GM19099 (cell line): Measurements from ENCODE around the gene UBAP1L.

Source experiments
- POLR2A ChIP-seq: IDR thresholded peaks from 3 replicates; pipeline ENCODE4 v1.6.1; 2011; ENCODE audit warnings: low read depth; ENCODE audit not compliant: insufficient read length; ENCODE audit errors: extremely low read depth

UBAP1L gene

DNA sequence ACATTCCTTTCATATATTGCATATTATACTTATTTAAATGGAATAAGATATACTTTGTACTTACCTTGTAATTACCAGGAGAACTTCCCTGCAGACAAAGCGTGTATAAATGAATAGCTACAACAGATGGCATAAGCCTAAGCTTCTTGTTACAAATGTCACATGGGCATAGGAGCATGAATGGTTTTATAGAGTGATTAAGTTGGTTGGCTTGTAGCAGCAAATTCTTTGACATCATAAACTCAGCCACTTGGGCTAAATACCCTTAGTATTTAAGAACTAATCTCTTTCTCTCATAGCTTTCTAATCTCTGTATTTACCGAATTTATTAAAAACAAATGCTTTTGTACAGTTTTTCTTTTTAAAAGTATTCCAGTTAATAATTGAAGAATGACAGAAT lies at the start of gene UBAP1L:
TSS of gene UBAP1L (minus strand) at position 115 of the 400 bp plus-strand sequence. CDS start 8,985 bp downstream, outside the sequence.
- TF ChIP-seq POLR2A: no peak

DNA sequence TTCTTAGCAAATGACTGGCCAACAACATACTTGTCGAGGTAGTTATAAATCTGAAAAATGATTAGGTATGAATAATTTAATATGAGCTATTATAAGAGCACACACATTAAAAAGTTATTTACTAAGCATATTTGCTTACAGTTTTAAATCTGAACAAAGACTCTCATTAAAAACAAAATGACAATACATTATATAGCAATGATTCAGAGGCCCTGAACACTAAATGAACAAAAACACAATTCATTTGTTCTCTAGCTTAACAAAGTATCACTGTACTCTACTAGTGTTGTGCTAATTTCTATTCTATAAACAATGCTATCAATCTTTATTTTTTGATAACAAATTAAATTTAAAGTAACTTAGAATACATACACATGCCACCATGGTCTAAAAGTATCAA lies 49.1 kb upstream of the UBAP1L start:
- TF ChIP-seq POLR2A: no peak

DNA sequence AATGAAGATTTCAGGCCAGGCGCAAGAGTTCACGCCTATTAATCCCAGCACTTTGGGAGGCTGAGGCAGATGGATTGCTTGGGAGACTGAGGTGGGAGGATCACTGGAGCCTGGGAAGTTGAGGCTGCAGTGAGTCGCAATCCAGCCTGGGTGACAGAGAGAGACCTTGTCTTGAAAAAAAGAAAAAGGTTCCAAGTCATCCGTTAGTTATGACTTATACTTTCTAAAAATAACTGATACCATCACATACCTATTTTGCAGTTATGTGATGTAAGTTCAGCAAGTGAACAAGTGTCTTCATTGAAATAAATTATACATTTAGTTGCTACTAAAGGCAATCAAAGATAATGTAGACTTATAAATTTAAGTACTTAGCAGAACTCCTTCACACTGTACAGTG lies 48.0 kb upstream of the UBAP1L start:
- no peak for TF ChIP-seq POLR2A

DNA sequence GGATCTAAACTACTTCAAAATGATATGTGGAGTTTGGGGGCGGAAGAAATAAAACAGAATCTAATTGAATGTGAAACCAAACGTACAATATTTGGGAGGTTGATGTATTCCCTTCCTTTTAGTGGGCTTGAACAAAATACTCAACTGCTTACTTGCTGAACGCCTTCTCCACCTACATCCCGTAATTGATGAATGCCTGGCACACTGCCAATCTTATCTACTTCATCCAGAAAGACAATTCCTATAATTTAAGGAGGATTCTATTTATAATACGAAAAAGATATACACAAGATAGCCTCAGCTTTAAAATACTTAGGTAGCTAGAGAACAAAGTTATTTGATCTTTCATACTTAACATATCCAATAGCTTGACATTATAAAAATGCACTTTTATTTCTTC lies 41.7 kb upstream of the UBAP1L start:
- no peak for TF ChIP-seq POLR2A

DNA sequence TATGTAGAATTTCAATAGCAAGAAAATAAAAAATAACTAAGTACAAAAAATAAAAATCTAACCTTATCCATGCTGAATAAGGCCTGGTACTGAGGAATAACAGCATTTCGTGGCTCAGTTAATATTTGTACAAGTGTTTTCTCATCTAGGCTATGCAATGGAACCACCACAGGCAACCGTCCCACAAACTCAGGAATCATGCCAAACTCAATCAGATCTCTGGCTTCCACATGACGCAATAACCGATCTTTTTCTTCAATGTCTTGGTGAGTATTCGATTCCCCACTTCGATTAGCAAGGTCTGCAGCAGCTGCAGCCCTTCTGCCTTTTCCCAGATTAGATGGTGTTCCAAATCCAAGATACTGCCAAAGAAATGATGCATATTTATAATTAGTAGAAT lies 39.7 kb upstream of the UBAP1L start:
- TF ChIP-seq POLR2A: no peak

DNA sequence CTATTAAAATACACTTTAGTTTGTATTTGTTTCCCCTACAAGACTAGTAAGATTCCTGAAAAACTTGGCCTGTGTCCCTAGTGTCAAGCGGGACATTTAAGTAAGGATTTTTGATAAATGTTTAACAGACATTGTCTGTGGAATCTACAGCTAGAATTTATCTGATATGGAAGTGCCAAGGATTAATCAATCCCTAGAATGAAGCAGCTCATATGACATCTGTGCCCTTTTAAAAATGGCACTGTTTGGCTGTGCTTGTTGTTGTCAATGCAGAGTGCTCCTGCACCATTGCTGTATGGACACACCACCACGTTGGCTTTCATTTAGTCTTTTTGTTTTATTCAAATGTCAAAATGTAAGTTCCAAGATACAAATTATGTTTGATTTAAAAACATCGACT lies 32.9 kb upstream of the UBAP1L start:
- no peak for TF ChIP-seq POLR2A

DNA sequence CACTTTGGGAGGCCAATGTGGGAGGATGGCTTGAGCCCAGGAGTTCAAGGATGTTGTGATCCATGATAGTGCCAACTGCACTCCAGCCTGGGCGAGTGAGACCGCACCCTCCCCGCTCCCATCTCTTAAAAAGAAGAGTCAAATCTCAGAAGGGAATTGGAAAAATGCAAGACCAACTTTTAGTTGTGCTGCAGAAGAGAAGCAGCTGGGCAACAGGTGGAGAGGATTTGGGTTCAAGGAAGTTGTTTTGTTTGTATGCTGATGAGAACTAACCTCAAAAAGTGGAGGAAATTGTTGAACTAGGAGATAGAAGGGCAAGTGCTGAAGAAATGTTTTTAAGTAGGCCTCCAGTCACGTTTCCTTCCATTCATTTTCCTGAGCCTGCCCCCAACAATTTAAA lies 31.4 kb upstream of the UBAP1L start:
- TF ChIP-seq POLR2A: no peak

DNA sequence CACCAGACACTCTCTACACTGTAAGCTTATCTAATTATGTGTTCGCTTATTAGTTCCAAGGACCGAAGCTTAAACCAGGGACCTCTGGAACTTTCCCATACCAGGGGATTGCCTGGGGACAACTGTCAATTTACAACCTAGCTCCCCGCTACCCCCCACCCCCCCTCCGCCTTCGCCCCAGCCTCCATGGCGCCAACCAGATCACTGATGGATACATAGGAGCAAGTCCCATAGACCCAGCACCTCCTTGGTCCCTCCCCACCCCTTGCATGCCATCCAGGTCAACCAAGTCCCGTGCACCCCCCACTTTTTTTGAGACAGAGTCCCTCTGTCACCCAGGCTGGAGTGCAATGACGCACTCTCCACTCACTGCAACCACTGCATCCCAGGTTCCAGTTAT lies 19.5 kb upstream of the UBAP1L start:
- no peak for TF ChIP-seq POLR2A

DNA sequence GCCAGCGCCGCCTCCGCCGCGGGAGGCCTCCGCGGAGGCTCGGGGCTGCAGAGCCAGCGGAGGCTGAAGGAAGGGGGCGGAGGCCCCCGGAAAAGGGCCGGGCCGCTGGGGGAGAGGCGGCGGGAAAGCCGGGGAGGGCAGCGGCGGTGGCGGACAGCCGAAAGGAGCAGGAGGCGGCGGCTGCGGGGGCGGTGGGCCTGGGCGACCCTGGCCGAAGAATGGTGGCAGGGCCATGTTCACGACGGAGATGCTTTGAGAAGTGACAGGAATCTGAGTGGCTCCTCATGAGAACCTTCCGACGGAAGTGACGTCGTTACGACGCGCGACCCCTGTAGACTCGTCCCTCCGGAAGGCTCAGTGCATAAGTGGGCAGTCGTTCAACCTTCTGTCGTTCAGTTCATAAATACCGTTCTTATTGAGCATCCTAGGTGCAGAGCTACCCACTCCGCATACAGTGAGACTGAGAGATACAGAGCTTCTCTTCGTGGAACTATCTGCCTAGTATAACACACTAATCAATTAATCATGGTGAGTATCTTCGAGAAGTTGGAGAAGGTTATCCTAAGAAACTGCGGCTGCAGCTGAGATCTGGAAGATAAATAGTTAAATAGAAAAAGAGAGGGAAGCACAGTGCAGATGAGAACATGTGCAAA lies 18.7 kb upstream of the UBAP1L start, which contains the start of gene PDCD7:
TSS of gene PDCD7 (minus strand) at position 261 of the 653 bp plus-strand sequence. CDS start at position 234, 27 bp downstream.
- TF ChIP-seq POLR2A: peak; percentile 93

DNA sequence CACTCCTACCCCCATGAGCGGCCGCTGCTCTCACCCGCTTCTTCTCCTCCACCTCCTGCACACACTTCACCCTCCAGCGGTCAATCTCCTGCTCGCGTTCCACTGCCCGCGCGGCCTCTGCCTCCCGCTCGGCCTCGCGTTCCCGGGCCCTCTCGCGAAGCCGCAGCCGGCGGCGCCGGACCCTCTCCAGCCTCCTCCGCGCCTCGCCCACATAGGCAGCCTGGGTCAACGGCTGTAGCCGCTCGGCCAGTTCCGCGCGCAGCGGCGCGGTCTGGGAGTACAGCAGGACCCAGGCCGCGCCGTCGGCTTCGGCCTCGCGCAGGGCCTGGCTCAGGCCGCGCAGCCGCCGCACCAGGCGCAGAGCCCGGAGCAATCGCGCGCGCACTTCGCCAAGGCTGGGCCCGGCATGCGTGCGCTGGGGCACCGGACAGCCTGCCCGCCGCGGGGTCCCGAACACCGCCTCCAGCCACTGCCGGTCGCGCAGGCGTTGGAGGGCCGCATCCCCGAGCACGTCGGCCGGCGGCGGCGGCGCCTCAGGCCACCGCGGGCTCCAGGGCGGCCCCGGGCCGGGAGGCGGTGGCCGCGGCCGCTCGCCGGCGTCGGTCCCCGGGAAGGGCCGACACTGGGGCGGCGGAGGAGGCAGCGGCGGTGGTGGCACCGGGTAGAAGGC lies 18.0 kb upstream of the UBAP1L start:
- peak; percentile 28 for TF ChIP-seq POLR2A

DNA sequence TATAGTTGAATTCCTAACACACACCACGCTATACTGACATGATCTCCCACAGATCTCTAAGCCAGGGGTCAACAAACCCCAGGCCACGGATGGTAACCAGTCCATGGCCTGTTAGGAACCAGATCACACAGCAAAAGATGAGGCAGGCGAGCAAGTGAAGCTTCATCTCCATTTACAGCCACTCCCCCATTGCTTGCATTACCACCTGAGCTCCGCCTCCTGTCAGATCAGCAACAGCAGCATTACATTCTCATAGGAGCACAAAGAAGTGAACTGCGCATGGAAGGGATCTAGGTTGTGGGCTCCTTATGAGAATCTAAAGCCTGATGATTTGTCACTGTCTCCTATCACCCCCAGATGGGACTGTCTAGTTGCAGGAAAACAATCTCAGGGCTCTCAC lies 15.9 kb upstream of the UBAP1L start:
- TF ChIP-seq POLR2A: no peak

DNA sequence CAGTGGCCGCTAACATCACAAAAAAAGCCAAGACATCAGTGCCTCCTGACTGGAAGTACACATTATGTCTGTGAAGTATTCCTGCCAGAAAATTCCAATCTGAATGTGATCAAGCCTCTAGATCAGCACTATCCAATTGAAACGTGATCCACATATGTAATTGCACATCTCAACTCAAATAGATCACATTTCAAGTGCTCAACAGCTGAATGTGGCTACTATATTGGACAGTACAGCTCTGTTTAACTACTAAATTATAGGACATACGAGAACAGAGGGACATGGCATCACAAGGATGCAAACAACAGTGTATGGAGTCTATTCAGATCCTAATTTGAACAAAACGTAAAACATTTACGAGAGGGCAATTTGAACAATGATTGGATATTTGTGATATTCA lies 542 bp upstream of the UBAP1L start:
- no peak for TF ChIP-seq POLR2A

DNA sequence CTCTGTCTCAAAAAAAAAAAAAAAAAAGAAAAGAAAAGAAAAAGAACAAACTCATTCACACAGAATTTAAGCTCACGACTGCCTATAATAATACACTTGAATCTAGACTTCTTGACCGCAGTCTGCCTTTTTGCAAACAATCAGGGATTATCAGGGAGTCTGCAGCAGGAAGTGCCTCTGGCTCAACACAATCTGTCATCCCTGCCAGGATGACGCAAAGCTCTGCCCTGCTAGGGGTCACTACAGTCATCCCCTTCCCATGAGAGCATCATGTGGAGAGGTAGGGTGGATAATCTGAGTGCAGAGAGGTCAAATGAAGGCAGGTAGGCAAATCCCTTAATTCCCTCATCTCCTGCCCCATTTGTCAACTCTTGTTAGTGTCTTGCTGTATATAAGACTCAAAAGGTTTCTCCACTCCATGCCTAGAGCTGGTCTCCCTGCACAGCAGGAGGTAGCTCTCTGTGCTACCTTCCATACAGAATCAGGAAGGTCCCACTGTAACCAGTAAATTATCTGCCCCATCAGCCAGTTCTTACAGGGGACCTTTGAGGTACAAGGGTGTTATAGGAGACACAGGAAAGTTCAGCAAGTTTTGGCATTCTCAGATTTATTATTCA lies 4.2 kb downstream of the UBAP1L start:
- TF ChIP-seq POLR2A: no peak

DNA sequence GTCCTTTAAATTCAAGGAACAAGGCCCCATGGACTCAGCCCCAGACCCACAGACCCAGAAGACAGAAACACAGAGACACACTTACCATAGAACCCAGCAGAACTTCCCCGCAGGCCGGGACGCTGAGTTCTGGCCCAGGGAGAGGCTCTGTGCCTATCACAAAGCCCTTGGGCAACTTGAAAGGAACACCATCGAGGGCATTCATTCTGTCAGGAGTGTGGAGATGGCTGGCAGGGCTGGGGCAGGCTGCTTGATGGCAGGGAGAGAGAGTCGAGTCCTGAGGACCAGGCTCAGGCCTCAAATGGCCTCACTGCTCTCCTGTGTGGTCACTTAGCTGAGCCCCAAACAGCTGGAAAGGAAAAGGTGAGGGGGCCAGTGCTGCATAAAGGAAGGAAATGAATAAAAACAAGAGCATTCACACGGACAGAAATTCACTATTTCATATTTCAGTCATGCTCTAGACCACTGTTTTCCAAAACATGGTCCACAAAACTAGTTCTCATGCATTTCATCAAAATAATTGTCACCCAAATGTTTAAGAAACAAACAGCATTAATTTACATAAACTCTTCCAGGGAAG lies 8.9 kb downstream of the UBAP1L start:
- no peak for TF ChIP-seq POLR2A

DNA sequence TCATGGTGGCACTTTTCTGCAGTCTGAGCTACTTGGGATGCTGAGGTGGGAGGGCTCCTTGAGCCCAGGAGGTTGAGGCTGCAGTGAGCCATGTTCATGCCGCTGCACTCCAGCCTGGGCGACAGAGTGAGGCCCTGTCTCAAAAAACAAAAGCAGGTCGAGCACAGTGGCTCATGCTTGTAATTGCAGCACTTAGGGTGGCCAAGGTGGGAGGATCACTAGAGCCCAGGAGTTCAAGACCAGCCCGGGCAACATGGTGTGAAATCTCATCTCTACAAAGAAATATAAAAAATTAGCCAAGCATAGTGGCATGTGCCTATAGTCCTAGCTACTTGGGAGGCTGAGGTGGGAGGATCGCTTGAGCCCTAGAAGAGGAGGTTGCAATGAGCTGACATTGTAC lies 10.0 kb downstream of the UBAP1L start:
- TF ChIP-seq POLR2A: no peak

DNA sequence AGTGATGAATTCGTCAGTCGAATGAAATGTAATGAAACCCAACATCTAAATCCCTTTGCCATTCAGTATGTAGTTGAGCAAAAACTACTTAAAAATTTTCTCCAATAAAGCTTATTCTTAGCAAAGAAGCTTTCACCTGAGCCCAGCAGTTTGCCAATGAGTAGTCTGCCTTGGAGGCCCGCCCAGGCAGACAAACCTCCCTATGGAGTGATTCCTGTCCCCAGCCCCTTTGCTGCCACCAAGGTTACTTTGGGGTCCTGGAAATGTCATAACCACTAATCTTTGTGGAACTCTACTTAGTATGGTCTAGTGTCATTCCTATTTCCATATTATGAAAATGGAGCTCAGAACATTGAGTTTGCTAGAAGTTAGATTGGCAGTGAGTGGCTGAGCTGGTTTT lies 12.1 kb downstream of the UBAP1L start:
- TF ChIP-seq POLR2A: no peak

DNA sequence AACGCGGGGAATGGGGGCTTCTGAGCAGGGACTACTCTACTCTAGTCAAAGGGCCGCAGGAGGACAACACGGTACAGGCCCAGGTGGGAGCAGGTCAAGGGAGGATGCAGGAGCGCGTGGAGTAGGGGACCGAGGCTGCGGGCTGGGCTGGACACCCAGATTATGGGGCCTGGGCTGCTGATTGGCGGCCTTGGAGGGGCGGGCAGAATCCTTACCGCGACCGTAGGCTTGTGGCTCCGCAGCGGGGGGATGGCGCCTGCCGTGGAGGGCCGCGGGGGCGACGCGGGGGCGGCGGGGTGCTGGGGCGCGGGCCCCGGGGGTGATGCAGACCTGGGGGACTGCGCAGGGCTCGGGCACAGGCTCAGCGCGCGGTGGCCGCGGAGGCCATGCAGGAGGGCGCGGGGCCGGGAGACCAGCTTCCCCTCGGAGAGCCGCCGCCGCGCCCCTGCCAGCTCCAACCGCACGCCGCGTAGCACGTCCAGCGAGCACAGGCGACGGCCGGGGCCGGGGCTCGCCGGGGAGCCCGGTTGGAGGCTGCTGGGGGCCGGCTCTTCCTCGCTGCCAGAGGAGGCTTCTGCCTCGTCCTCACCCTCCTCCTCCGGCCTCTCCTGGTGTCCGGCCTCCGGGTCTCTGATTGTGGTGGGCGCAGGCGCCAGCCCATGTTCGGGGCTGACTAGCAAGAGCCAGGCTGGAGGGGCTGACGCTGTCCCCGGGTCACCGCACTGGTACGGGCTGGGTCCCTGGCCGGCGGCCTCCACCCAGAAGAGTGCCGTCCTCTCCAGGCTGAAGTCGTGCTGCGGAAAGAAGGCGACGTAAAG lies 12.9 kb downstream of the UBAP1L start:
- TF ChIP-seq POLR2A: no peak
